Activated naive CD8-positive, alpha-beta T cell treated with anti-CD3 and anti-CD28 coated beads, Interleukin-2, amount 50 U/mL, for 24 hours (primary cell): ENCODE measurements around the gene GBGT1.

Source experiments
- ATAC-seq: fragments of 150-1000 bp; cut with Tn5 transposase; one replicate; pipeline ENCODE4 v1.10.0; 2021
- DNase-seq: peaks from one replicate; pipeline ENCODE4 v3.0.0; 2021
- H3K27ac Mint-ChIP-seq: one replicate; pipeline ENCODE4 v1.8.0; 2021; ENCODE audit warnings: mild to moderate bottlenecking, mixed read lengths
- H3K27me3 Mint-ChIP-seq: one replicate; pipeline ENCODE4 v1.8.0; 2021; ENCODE audit warnings: mixed read lengths
- H3K36me3 Mint-ChIP-seq: one replicate; pipeline ENCODE4 v1.8.0; 2021; ENCODE audit warnings: low read depth, mixed read lengths
- H3K4me1 Mint-ChIP-seq: one replicate; pipeline ENCODE4 v1.8.0; 2021; ENCODE audit warnings: mixed read lengths
- H3K4me3 Mint-ChIP-seq: one replicate; pipeline ENCODE4 v1.8.0; 2021; ENCODE audit warnings: mild to moderate bottlenecking, moderate library complexity, mixed read lengths
- H3K9me3 Mint-ChIP-seq: one replicate; pipeline ENCODE4 v1.8.0; 2021; ENCODE audit warnings: mixed read lengths

Gene GBGT1

DNA sequence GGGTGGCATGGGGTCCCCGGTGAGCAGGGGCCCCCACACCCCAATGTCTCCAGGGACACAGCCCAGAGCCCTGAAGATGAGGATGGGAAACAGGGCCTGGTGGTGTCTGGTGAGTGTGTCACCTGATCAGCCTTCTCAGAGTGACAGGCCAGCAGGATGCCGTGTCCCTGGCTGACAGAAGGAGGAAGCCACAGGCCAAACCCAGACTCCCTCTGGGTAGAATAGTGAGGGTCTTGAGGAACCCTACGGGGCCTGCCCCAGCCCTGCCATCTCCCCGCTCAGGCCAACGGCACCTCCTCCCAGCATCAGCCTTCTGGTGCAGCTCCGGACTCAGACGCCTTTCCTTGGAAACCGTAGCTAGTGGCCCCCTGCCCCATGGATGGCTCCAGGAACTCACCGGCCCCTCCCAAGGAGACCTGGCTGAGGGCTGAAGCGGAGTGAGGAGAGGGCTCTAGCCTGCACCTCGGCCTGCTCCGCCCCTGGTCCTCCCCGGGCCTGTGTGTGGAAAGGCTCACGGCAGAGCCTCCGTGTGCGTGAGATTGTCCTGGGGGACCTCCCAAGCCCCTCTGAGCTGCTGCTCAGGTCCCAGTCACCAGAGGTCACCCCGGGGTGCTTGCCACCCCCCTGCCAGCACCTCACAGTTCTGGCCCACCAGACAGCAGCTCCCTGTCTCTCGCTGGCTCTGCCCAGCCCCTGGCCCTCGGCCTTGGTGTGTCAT lies 48.7 kb downstream of the GBGT1 start:
- H3K4me3 Mint-ChIP-seq = no peak overlapping the region
- H3K4me1 Mint-ChIP-seq = peaks cover 71% of the 10 kb centered on the region
- no peaks in the 10 kb centered on the region for H3K27me3 Mint-ChIP-seq
- peaks cover 1% of the 10 kb centered on the region for H3K36me3 Mint-ChIP-seq
- no peak for DNase-seq
- no peak for ATAC-seq
- H3K9me3 Mint-ChIP-seq = no peaks in the 10 kb centered on the region
- peak overlapping the region; percentile 84 for H3K27ac Mint-ChIP-seq

DNA sequence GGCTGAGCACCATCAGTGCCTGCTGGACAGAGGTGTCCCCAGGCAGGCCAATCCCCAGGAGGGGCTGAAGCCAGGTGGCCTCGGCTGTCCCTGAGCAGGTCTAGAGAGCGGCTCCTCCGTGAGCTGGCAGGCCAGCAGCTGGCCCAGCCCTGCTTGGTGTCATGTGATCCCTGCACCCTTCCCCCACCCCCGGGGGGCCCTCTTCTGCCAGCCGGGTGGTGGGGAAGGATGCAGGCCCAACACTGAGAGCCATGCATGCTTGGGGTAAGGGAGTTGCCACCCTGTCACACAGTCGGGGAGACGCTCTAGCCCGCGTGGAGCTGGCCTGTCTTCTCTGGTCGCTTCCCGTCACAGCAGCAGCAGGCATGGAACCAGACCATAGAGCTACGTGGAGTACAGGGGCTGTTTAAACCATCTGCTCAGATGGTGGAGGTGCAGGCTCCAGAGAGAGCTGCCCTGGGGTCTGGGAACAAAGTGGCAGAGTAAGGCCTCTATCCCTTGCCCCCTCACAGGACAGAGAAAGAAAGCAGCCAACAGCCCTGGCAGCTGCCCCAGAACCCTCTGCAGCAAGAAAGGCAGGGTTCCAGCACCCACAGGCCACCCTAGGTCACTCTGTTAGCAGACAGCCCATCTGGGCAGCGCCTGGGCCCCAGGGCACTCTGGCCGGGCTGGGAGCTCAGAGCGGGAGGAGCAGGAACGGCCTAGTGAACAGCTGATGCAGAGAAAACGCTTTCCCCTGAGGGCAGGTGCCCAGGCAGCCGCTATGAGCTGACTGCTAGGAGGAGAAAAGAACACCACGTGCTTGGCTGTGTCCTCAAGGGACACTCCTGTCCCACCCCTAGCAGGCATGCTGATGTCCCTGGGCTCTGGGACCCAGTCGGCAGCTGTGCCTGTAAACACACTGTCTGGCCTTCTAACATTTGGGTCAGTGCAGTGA lies 49.5 kb downstream of the GBGT1 start:
- ATAC-seq (no peak), DNase-seq (no peak)
- Mint-ChIP-seq H3K27me3 (no peaks in the 10 kb centered on the region), H3K27ac (peak overlapping the region; percentile 65), H3K4me3 (no peak overlapping the region), H3K9me3 (no peaks in the 10 kb centered on the region), H3K36me3 (peaks cover 8% of the 10 kb centered on the region), H3K4me1 (peaks cover 69% of the 10 kb centered on the region)

DNA sequence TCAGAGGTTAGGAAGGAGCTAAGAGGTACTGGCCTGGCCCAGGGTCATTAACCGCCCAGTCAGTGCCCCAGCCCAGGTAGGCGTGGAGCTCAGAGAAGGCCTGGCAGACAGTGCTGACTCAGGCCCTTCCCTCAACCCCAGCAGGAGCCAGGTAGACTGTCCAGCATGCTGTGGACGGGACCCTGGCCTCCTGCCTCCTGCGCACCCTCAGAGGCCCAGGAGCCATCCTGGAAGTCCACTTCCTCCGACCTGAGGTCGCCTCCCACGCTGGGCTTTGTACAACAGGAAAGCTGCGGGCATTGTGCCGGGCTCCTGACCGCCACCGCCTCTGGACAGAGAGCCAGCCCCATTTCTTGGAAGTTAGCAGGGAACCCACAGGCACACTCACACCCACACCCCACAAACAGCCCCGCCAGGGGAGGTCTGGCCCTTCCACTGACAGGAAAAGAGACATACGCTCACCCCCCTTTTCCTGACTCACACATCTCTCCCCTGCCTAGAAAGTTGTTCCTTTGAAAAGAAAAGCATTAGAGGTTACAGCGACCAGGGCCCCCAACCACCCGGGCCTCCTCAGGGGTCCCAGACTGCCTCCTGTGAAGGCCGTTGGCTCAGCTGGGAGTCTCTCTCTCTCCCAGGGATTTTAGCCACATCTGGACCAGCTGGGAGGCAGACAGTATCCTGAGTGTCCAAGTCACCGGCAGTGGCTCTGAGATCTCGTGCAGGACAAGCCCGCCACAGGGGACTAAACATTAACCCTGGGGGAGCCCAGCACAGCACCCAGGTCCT lies 50.4 kb downstream of the GBGT1 start:
- Mint-ChIP-seq H3K4me1 (peaks cover 63% of the 10 kb centered on the region), H3K36me3 (peaks cover 8% of the 10 kb centered on the region), H3K4me3 (no peak overlapping the region), H3K27ac (peak overlapping the region; percentile 56), H3K27me3 (no peaks in the 10 kb centered on the region), H3K9me3 (no peaks in the 10 kb centered on the region)
- DNase-seq (no peak), ATAC-seq (peak; percentile 11)

DNA sequence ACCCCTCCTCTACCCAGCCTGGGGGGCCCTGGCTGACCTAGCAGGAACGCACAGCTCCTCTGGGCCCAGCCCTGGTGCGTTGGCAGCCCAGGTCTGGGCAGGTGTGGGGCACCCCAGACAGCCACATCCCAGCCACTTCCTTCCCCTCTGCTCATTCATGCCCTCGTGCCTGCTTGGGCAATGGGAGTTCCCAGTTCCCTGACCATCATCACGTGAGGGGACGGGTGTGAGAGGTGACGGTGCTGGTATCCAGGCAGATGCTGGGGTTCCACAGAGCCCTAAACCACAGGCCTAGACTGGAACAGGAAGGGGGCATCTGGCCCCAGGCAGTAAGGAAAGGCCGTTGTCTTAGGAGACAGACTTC lies 51.1 kb downstream of the GBGT1 start:
- Mint-ChIP-seq H3K4me3 (no peak overlapping the region), H3K9me3 (no peaks in the 10 kb centered on the region), H3K27ac (no peak overlapping the region), H3K27me3 (no peaks in the 10 kb centered on the region), H3K4me1 (peaks cover 60% of the 10 kb centered on the region), H3K36me3 (peaks cover 8% of the 10 kb centered on the region)
- DNase-seq (no peak), ATAC-seq (no peak)

DNA sequence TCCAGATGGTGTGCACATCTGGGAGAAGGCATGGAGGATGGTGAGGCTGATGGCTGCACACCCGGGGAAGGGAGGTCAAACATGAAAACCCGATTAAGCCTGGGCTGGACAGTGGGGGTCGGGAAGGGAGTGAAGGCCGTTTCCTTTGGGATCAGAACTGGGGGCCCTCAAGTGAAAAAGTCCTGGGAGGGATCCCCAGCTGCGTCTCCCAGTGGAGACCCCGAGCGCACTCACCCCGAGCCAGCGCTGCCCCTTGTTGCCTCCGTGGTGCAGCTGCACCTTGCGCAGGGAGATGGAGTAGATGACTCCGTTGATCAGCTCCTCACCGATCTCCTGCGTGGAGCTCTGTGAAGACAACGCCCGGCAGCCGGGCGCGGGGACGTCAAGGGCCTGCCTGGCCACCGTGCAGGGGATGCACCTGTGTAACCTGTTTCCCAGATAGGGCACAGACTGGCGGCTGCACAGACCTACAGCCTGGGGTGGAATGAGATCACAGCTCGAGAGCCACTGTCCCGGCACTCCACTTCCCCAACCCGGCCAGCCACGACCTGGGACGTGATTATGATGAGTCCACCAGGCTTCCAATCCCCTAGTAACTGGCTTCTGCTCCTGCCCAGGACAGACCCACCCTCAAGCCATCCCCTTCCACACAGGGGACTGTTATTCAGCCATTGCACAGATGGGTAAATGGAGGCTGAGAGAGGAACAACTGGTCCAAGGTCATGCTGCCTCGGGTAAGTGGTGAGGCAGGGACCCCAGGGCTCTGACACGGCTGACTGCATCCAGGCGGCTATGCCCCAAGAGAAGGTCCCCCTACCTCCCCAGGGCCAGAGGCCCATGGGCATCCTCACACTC lies 51.7 kb downstream of the GBGT1 start:
- H3K4me1 Mint-ChIP-seq = peaks cover 54% of the 10 kb centered on the region
- no peak overlapping the region for H3K27ac Mint-ChIP-seq

DNA sequence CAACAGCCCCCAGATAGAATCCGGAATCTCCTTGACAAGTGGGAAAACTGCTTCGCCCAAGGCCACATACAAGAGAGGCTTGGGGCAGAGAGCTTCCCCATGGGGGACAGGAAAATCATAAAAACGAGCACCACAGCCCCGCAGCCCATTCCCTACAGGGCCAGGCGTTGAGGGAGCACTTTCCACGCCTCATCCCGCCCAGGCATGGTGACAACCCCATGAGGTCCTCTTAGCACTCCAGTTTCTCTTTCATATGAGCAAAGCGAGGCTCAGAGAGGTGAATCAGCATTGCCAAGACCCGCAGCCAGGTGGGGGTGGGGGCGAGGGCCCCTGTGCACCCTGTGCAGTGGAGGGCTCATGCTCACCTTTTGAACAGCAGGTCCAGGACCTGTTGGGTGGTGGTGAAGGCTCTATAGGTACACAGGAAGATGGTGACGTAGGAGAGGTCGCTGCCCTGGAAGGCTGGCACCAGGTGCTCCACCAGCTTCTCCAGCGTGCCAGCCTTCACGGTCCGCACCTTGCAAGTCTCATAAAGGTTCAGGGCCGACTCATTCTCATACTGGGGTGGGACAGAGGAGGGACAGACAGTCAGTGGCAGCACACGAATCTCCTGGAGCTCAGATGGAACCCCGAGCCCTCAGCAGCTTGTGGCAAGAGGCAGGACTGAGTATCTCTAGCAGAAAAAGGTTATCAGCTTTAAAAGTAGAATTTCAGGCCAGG lies 53.6 kb downstream of the GBGT1 start:
- DNase-seq (no peak), ATAC-seq (no peak)
- H3K4me1 Mint-ChIP-seq = peaks cover 37% of the 10 kb centered on the region
- H3K4me3 Mint-ChIP-seq = no peak overlapping the region
- H3K36me3 Mint-ChIP-seq = peaks cover 13% of the 10 kb centered on the region
- no peaks in the 10 kb centered on the region for H3K9me3 Mint-ChIP-seq
- no peaks in the 10 kb centered on the region for H3K27me3 Mint-ChIP-seq
- H3K27ac Mint-ChIP-seq = no peak overlapping the region

More for the DNA sequence above, 51.7 kb downstream of the GBGT1 start:
- no peaks in the 10 kb centered on the region for H3K27me3 Mint-ChIP-seq
- peaks cover 8% of the 10 kb centered on the region for H3K36me3 Mint-ChIP-seq
- ATAC-seq = no peak
- no peaks in the 10 kb centered on the region for H3K9me3 Mint-ChIP-seq
- no peak overlapping the region for H3K4me3 Mint-ChIP-seq
- no peak for DNase-seq

DNA sequence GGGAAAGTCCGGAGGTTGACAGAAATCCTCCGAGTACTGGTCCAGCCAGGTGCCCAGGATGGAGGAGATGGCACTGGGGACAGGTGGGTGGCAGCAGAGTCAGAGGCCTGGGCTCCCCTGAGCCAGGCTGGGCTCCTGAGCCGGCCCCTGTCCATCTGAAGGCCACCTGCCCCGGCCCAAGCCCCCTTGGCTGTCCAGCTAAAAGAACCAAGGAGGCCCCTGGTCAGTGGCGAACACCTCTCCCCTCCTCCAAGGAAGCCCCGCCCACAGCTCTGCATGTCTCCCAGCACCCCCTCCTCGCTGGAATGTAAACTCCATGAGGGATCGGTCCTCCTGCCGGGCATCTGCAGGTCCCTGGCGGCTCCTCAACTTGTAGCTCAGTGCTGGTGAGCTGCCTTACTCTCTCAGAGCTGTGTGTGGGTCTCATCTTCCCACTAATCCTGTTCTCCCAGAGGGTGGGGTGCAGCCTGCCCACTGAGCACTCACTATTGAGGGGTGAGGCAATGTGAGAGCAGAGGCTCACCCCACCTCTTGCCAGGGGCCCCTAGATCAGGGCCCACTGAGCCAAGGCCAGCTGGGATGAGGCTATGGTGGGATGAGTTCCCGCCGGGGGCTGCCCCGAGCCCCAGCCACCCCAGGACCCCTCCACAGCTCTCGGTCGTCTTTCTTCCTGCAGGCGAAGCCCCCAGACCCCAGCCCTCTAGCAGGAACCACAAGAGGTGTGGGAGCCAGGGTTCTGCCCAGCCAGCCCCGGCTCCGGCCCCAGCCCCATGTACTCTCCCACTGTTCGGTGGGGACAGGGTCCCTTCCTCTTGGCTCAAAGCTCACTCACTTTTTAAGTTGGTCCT lies 54.7 kb downstream of the GBGT1 start:
- H3K4me1 Mint-ChIP-seq = peaks cover 27% of the 10 kb centered on the region
- ATAC-seq (no peak), DNase-seq (no peak)
- H3K36me3 Mint-ChIP-seq = peaks cover 15% of the 10 kb centered on the region
- no peaks in the 10 kb centered on the region for H3K27me3 Mint-ChIP-seq
- no peak overlapping the region for H3K27ac Mint-ChIP-seq
- H3K9me3 Mint-ChIP-seq = no peaks in the 10 kb centered on the region
- H3K4me3 Mint-ChIP-seq = no peak overlapping the region

DNA sequence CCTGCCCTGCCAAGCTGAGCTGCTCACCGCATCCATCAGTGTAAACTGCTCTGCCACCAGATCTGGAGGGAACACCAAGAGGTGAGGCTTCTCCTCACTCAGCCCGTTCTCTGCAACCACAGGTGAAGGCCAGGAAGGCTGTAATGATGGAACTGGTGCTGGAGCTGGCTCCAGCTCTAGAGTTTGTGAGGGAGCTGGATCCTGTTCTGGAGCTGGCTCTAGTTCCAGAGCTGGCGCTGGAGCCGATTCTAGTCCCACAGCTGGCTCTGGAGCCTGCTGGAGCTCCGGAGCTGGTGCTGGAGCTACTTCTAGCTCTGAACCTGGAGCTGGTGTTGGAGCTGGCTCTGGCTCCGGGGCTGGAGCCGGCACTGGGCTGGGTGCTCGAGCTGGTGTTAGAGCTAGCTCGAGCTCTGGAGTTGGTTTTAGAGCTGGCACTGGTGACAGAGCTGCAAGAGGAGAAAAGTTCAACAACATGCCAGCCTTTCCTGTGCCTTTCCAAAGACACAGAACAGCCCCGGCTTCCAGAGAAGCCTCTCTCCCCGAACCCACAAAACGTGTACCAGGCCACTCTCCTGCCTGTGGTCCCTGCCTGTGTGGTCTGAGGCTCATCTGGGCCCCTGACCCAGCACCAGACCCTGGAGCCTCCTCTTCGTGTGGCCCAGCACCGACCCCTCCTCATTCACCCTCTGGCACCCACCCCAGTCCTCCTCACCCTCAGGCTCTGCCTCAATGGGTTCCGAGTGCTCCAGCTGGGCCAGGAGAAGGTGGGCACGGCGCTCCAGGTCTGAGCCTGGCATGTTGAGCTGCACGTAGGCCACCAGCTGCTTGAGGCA lies 55.5 kb downstream of the GBGT1 start:
- Mint-ChIP-seq H3K27me3 (no peaks in the 10 kb centered on the region), H3K27ac (no peak overlapping the region), H3K4me3 (no peak overlapping the region), H3K4me1 (peaks cover 19% of the 10 kb centered on the region), H3K9me3 (no peaks in the 10 kb centered on the region), H3K36me3 (peaks cover 15% of the 10 kb centered on the region)
- DNase-seq (no peak), ATAC-seq (no peak)

DNA sequence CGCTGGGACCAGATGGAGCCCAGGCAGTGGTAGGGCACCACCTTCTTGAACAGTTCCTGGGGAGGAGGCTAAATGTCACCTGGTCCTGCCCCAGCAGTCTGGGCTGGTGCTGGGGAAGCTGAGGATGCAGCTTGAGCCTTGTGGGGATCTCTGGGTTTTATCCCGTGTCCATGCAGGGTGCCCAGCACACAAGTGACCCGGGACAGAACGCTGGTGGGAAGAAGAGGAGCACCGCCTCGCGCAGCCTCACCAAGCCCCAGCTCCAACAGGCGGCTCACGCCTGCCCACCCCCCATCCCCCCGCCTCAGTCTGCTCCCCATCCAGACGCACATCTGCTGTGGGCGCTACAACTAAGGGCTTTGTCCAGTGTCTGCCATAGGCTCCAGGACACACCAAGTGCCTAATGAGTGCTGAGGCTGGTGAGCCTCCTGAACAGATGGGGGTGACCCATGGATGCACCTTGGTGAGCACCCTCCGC lies 56.4 kb downstream of the GBGT1 start:
- DNase-seq (no peak), ATAC-seq (no peak)
- Mint-ChIP-seq H3K27me3 (no peaks in the 10 kb centered on the region), H3K4me3 (no peak overlapping the region), H3K36me3 (peaks cover 18% of the 10 kb centered on the region), H3K4me1 (peaks cover 10% of the 10 kb centered on the region), H3K27ac (no peak overlapping the region), H3K9me3 (no peaks in the 10 kb centered on the region)

DNA sequence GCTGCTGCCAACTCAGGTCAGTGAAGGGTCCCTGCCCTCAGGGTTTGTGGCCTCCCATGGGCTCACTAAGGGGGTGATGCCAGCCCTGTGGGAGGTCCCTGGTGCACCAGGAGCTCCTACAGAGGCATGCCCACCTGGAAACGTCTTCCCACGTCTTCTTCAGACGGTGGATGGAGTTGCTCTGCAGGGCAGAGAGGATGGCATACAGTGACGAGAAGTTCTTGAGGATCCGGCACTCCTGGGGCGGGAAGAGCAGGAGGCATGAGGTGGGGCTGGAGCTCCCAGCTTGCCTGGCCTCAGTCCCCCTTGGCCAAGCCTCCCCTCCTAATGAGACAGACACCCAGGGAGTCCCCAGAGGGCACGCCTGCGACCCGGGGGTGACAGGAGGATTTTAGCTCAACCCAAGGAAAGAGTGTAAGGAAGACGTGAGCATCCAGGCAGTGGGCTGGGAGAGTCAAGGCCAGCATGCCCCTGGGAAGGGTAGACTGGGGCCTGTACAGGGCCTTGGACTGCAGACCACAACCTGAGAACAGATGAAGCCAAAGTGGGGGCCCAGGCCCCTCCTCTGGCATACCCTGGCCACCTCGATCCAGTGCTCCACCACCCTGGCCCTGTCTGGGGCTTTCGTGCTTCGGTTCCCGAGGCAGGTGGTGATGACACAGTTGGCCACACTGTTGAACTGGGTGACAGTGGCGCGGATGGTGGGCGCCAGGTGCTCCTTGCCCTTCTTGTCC lies 57.0 kb downstream of the GBGT1 start:
- DNase-seq (no peak), ATAC-seq (no peak)
- Mint-ChIP-seq H3K9me3 (no peaks in the 10 kb centered on the region), H3K27ac (no peak overlapping the region), H3K27me3 (no peaks in the 10 kb centered on the region), H3K4me1 (peaks cover 8% of the 10 kb centered on the region), H3K36me3 (peaks cover 19% of the 10 kb centered on the region), H3K4me3 (no peak overlapping the region)

DNA sequence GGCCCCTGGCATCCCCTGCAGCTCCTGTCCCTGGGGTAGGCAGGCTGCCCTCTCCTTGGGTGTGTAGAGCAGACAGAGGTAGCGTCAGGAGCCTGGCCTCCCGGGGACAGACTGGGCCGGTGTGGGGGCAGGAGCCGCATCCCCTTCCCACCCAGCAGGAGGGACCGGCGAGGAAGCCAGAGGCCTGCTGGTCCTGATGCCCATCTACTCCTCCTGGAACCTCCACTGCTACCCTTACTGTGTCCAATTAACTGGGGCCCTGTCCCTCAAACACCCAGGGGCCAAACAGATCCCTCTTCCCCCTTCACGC lies 58.3 kb downstream of the GBGT1 start:
- H3K27ac Mint-ChIP-seq = no peak overlapping the region
- H3K4me3 Mint-ChIP-seq = no peak overlapping the region
- H3K9me3 Mint-ChIP-seq = no peaks in the 10 kb centered on the region

More for the DNA sequence above, 58.3 kb downstream of the GBGT1 start:
- H3K4me1 Mint-ChIP-seq = peaks cover 6% of the 10 kb centered on the region
- H3K36me3 Mint-ChIP-seq = peaks cover 25% of the 10 kb centered on the region
- DNase-seq (no peak), ATAC-seq (no peak)
- H3K27me3 Mint-ChIP-seq = no peaks in the 10 kb centered on the region
